ENCODE results near the gene GLT6D1.

DNA sequence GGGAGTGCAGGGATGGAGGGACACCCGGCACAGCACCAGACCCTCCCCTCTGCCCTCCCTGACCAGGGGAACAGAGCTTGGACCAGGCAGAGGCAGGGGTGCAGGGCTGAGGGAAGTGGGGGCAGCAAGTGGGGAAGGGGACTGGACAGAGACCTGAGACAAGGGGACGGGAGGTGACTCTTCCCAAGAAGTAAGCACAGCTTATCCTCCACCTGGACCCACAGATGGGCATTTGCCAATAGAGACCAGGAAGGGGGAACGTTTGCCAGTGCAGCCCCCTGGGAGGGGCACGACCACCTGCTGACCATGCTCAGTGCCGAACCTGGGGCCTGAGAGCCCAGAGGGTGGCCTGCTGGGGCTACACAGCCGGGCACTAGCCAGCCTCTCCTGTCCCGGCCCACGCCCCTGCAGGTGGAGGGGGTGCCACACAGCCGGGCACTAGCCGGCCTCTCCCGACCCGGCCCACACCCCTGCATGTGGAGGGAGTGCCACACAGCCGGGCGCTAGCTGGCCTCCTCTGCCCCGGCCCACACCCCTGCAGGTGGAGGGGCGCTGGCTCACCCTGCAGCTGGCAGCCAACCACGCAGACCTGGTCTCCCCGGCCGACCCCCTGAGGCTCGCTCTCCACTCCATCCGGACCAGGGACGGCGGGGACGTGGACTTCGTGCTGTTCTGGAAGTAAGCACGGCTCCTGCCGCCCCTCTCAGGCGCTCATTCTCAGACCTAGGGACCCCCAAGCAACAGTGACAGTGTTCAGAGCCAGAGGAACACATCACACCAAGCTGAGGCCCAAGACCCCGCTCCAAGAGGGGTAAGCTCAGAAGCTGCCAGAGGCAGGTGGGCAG is 24.3 kb downstream of the GLT6D1 start:
- TF ChIP-seq, protein P1, sequence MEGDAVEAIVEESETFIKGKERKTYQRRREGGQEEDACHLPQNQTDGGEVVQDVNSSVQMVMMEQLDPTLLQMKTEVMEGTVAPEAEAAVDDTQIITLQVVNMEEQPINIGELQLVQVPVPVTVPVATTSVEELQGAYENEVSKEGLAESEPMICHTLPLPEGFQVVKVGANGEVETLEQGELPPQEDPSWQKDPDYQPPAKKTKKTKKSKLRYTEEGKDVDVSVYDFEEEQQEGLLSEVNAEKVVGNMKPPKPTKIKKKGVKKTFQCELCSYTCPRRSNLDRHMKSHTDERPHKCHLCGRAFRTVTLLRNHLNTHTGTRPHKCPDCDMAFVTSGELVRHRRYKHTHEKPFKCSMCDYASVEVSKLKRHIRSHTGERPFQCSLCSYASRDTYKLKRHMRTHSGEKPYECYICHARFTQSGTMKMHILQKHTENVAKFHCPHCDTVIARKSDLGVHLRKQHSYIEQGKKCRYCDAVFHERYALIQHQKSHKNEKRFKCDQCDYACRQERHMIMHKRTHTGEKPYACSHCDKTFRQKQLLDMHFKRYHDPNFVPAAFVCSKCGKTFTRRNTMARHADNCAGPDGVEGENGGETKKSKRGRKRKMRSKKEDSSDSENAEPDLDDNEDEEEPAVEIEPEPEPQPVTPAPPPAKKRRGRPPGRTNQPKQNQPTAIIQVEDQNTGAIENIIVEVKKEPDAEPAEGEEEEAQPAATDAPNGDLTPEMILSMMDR (IDR thresholded peaks at IDR 0.05) = no peak
- TF ChIP-seq POLR2A (IDR thresholded peaks at IDR 0.05) = no peak
